Measurements from ENCODE around the gene ABITRAM.

Gene ABITRAM

DNA sequence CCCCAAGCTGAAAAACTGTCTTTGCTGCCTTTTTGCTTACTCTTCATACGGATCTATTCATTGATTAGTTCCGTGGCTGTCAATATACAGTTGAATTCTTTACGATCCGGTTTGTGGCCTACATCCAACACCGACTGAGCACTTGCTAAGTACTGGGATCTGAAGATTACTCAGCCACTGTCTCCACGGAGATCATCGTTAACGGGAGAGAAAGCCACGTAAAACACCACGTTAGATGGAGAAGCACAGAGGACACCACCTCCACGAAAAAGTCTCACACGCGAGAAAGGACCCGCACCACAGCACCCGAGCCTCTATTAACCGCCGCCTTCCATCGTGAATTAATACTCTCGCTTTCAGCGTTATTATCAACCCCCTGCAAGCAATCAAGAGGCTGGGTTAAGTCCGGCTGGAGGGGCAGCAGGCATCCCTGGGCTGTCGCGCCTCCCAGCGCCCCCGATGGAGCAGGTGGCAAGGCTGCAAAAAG, 926 bp upstream of the ABITRAM start:
- peak in 1 of 2 donors; percentile 2 for DNase-seq

DNA sequence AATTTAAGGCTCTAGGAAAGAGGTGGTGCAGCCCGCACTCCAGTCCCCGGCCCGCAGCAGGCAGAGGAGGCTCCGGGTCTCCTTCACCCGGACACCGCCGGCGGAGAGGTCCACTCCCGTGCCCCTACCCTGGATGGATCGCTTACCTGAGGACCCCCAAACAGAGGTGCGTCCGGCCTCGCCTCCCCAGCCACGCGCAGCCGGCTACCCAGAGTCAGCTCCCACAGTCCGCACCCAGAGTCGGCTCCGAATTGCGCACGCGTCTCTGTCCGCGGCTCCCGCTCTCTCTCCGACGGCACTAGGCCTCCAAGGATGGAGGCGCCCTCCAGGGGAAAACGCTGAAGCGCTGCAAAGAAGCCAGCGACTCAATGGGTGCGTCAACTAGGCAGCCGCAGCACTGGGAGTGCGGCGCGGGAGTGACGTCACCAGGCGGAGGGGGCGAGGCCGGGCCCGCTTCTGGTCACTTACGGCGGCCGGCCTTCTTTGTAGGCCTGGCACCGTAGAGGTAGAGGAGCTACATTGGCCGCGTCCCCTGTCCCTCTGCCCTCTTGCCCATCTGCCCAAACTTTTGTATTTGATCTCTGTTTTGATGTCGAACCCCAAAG, 380 bp upstream of the ABITRAM start, which contains the start of gene ELP1:
Gene ELP1 (minus strand): TSS at position 407 of the 605 bp plus-strand sequence. CDS start 2,978 bp downstream, outside the sequence.
- DNase-seq, result peak; percentile 91 to 92

- DNase-seq, result no peak
These were observed 3.5 kb downstream of the ABITRAM start for GRCh38 chr9:108937561-108938305.

DNA sequence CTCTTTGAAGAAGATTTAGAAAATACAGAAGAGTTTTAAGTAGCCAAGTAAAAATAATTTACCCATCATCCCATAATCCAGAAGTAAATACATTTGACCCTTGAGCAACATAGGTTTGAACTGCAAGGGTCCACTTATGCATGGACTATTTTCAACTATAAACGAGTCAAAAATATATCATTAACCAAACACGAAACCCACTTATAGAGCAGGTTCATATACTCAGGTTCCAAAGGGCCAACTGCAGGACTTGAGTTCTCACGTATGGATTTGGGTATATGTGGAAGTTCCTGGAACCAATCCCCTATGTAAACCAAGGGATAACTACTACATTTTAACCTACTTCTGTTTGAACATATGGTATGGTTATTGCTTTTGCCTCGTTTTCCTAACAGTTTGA, 5.8 kb downstream of the ABITRAM start:
- no peak for DNase-seq

- no peak for DNase-seq
These were observed 16.0 kb downstream of the ABITRAM start for GRCh38 chr9:108950168-108950567.

GRCh38 chr9:108951578-108951977, 17.4 kb downstream of the ABITRAM start:
- DNase-seq, result no peak

DNA sequence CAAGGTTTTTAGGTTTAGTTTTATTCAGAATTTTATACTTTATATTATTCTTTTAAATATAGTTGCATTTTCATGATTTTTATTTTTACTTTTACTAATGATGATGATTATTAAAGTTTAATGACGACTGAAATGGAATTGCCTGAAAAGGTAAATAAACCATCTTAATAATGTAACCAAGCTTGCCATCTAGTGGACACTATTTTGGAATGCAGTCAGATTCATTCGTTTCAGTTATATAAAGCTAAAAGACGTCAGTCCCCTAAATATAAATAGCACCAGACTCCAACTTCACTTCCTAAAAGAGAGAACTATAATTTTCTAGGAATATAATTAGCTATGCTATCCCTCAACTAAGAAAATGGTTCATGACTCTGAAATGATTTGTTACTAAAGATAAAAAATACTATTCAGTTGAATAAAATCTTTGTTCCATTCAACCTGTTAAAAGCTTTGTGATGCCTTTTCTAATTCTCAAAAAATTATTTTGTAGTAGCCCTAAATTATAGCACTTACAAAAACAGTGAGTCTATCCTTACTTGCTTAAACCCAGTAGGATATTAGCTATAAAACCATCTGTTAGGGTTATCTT, 19.9 kb downstream of the ABITRAM start:
- peak; percentile 35 to 60 for DNase-seq

DNA sequence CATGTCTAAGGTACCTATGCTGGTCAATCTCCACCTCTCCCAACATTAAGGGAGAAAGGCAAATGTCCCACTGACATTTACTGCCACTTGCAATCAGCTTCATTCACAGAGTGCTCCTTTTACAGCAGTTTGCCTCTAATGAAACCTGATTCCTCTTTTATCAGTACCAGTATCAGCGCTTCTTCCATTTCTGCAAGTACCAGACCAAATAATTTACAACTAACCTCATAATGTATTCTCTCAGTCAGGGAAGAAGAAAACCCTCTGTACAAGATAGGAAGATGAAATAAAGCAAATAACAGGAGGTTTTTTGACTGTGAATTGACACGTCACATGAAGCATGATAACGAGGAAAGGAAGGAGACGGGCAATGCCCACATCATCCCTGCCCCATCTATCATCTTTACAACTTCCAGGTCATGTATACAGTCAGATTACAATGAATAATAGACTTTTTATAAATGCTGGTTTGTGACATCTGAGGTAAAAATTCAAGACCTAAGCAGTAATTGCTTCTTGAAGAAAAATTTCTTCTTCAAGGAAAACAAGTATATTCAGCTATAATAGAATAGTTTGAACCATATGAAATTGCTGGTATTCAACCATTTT, 21.9 kb downstream of the ABITRAM start:
- no peak for DNase-seq

DNA sequence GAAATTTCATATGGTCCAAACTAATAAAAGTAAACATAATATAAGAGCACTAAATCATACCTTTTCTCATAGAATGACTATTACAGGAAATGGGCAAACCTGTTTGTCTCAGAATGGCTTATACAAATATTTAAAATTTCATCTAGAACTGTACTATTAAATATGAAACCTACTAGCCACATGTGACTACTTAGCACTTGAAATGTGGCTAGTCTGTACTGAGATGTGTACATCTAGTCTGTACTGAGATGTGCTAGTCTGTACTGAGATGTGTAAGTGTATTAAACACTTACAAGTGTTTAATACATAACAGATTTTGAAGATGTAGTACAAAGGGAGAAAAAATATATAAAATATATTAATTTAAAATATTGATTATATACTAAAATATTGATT, 22.4 kb downstream of the ABITRAM start:
- DNase-seq, result no peak

GRCh38 chr9:108960331-108960730, 26.1 kb downstream of the ABITRAM start:
- no peak for DNase-seq

GRCh38 chr9:108961151-108961550, 27.0 kb downstream of the ABITRAM start:
- no peak for DNase-seq

DNA sequence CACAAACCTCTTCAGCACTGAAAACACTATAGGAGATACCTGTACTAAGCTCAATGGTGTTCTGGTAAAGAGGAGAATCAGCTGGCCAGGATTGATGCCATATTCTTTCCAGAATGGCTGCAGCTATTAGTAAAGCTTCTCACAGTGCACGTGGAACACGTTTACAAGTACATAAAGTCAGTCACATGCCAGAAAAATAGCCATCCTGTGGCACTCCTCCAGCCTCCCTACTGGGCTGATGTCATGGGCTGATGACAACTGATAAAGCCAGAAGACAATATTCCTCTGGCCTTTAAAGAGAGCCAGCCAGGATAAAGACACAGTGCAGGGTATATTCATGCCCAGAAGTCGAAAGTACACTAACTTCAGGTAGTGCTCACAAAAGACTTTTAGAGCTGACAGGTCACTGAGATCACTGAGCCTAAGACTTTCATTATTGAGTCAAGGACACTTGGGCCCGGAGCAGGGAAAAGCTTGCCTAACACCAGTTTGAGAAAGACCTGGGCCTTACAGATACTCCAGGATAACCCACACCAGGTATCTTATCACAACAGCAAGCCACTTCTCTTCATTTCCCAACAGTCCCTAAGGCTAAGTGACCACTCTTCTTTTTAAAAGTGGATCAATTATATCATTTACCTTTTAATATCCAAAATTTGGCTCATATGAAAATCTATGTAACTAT, 29.4 kb downstream of the ABITRAM start:
- no peak for DNase-seq

DNA sequence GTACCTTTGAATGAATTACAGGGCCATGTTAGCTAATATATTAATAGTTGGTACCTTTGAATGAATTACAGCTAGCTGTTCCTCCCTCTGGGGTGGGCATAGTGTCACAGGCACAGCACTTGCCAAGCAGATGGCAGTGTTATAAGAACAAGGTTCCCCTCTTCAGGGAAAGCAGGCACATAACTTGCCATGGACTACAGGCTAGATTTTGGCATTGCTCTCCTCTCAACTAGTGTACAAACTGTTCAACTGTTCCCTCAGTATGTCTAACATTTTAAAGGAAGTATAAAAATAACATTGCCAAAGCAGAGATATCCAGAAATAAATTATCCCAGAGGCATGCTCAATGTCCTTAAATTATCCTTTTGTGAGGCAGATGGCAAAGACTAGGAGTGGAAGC, 33.7 kb downstream of the ABITRAM start:
- DNase-seq, result no peak

DNA sequence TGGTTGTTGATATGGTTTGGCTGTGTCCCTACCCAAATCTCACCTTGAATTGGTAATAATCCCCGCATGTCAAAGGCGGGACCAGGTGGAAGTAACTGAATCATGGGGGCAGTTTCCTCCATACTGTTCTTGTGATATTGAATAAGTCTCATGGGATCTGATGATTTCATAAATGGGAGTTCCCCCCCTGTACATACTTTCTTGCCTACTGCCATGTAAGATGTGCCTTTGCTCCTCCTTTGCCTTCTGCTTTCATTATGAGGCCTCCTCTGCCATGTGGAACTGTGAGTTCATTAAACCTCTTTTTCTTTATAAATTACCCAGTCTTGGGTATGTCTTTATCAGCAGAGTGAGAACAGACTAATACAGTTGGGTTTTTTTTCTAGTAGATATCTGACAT, 37.2 kb downstream of the ABITRAM start:
- peak in 1 of 2 donors; percentile 29 for DNase-seq

DNA sequence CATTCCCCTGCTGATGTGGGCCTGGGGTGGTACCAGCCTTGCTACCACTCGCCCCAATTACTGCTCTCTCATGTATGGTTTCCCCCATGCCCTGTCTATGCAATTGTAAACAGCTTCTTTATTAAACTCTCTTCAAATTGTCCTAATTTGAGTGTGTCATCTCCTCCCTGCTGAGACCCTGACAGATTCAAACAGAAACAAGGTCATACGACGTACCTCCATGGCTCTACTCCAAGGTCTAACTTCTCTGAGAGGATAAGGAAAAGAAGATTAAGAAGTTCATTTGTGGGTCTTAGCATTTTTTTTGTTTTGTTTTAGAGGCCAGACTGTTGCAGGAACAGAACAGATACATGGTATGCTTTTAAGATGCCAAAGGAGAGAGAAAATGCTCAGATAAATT, 38.0 kb downstream of the ABITRAM start:
- DNase-seq, result no peak

DNA sequence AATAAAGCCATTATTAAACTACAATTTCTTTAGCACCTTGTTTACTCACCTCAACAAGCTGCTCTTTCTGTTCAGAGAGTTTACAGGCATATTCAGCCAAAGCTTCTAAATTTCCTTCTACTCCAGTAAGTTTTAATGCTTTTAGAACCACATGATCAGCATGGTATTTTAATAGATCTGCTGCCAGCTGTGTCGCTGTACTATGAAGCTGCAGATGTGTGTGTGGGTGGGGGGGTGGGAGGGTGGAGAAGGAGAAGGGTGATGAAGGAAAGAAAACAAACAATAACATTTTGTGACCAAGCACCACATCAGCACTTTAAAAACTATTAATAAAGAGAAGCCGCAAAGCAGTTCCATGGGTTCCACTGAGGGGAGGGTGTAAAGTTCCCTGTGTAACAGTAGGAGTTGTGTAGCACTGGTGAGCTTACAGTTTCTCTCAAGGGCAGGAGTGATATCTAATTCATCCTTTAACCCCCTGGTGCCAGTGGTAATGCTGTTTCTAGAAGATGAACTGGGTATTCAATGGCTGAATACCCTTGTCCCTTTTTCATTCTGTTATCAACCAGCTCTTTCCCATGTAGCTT, 38.5 kb downstream of the ABITRAM start:
- no peak for DNase-seq

DNA sequence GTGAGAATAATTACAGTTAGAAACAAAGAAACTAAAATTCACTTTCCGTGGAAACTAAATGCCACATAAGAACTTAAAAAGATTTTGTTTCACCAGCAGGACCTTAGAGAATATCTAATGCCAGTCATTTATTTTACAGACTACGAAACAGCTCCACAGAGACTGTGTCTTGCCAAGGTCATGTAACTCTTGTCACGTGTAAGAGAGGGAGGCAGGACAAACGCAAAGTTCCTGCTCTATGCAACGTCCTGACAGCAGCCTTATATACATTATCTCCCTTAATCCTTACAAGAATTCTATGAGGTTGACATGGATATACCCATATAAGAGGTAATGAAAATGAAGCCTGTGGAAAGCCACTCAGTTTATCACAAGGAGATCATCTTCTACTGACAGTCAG, 39.7 kb downstream of the ABITRAM start:
- no peak for DNase-seq

- no peak for DNase-seq
These were observed 44.0 kb downstream of the ABITRAM start for GRCh38 chr9:108978205-108978604.

DNA sequence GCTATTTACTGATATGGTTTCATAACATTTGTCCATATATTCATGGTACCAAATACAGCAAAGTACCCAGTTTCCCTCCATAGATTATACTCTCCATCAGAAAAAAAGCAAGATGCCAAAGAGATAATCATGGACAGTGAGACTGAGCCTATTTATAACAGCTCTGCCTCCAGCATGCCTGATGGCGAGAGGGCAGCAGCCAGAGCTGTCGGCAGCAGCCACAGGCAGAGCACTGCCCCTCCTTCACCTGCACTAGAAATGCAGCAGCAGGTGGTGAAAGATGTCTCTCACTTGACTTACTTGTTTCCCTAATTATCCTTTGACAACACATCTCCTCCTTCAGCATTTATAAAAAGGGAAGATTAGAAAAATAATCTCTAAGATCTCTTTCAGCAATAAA, 46.7 kb downstream of the ABITRAM start:
- DNase-seq, result no peak

DNA sequence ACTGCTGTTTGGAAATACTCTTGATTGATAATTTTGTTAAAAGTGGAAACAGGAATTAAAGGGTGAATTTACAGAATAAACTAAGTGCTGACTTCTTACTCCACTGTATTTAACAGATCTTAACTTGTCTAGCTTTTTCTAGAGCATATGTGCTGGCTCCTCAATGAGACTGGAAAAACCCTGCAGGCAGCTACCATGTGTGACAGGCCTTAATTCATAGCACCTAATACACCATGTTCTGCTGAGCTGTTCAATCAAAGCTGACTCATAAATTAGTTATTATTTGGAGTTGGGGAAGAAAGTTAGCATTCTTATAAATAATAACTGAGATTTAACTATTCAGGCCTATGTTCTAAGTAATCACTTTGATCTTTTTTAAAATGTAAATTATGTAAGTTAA, 49.7 kb downstream of the ABITRAM start:
- DNase-seq, result no peak

Data from inflammatory macrophage treated with lipopolysaccharide for 1 hour (primary cell).